ENCODE data around the gene PACC1.
"Not testable (repeated sequence)": the region's sequence is repeated elsewhere in the genome, so short reads cannot be mapped to it uniquely, and the experiment has no call there.

The PACC1 gene

GRCh38 chr1:212412374-212412773, 2.3 kb downstream of the PACC1 start:
- Histone ChIP-seq H3K9me3 (ENCODE audit: insufficient read depth, low read depth, low read length) (no peaks in the 10 kb centered on the region), H3K27ac (ENCODE audit: low read length) (no peak overlapping the region), H3K4me3 (ENCODE audit: low read length) (no peak overlapping the region), H3K27me3 (ENCODE audit: insufficient read depth, low read length) (peaks cover 14% of the 10 kb centered on the region), H3K4me1 (ENCODE audit: insufficient read depth, low read length) (peaks cover 11% of the 10 kb centered on the region; the same call in 1 of the 2 replicates), H3K36me3 (ENCODE audit: insufficient read depth, low read depth, low read length) (peaks cover 39% of the 10 kb centered on the region), H3K9ac (ENCODE audit: low read depth, low read length) (no peak overlapping the region)

DNA sequence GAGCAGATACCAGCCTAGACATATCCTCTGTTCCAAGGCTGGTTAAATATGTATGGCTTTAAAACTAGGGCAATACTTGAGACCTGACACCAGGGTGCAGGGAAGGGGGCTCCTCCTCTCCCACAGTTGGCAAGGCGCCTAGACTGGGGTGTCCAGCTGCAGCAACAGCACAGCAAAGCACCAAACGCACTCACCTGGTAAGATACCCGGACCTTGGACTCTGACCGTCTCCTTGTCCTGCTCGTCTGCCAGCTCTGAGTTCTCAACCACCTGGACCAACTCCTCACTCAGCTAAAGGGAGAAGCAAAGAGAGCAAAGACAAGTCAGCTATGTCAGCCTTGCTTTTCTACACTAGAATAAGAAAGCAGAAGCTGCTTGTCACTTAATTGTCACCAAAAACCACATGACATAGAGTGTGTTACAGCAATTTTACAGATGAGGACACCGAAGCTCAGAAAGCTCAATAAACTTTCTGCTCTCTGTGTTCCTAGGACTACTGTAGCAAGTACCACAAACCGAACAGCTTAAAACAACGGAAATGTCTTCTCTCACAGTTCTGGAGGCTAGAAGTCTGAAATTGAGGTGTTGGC, 4.4 kb downstream of the PACC1 start:
- H3K27me3 ChIP-seq (ENCODE audit: insufficient read depth, low read length): peaks cover 14% of the 10 kb centered on the region
- H3K4me3 ChIP-seq (ENCODE audit: low read length): no peak overlapping the region
- peaks cover 10% of the 10 kb centered on the region; the same call in 1 of the 2 replicates for H3K4me1 ChIP-seq (ENCODE audit: insufficient read depth, low read length)
- peaks cover 57% of the 10 kb centered on the region for H3K36me3 ChIP-seq (ENCODE audit: insufficient read depth, low read depth, low read length)
- no peak overlapping the region for H3K27ac ChIP-seq (ENCODE audit: low read length)
- no peak overlapping the region for H3K9ac ChIP-seq (ENCODE audit: low read depth, low read length)
- H3K9me3 ChIP-seq (ENCODE audit: insufficient read depth, low read depth, low read length): no peaks in the 10 kb centered on the region

DNA sequence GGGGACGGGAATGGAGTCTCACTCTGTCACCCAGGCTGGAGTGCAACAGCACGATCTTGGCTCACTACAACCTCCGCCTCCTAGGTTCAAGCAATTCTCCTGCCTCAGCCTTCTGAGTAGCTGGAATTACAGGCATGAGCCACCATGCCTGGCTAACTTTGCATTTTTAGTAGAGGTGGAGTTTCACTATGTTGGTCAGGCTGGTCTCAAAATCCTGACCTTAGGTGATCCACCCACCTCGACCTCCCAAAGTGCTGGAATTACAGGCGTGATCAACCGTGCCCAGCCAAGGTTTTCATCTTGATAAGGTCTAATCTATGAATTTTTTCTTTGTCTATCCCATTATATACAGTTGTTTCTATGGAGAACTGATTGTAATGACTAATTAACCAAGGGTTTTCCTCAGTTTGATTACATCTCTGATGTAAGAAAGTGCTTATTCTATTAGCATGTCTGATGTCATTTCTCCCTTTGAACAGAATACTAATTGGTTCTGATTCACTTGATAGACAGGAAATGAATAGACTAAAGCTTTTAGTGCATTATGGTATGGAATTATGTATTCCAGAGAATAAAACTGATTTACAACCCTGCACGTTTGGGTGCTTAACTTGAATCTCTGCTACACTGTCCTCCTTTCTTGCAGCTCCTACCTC, 11.9 kb downstream of the PACC1 start:
- no peaks in the 10 kb centered on the region; the same call in 1 of the 2 replicates for H3K9me3 ChIP-seq (ENCODE audit: insufficient read depth, low read depth, low read length)
- H3K36me3 ChIP-seq (ENCODE audit: insufficient read depth, low read depth, low read length): peaks cover 61% of the 10 kb centered on the region
- no peaks in the 10 kb centered on the region for H3K4me1 ChIP-seq (ENCODE audit: insufficient read depth, low read length)
- no peak overlapping the region for H3K4me3 ChIP-seq (ENCODE audit: low read length)
- H3K27ac ChIP-seq (ENCODE audit: low read length): no peak overlapping the region
- H3K9ac ChIP-seq (ENCODE audit: low read depth, low read length): no peak overlapping the region
- no peaks in the 10 kb centered on the region for H3K27me3 ChIP-seq (ENCODE audit: insufficient read depth, low read length)

GRCh38 chr1:212401838-212402582, 12.7 kb downstream of the PACC1 start:
- Histone ChIP-seq H3K9me3 (ENCODE audit: insufficient read depth, low read depth, low read length) (peaks cover 8% of the 10 kb centered on the region), H3K36me3 (ENCODE audit: insufficient read depth, low read depth, low read length) (peaks cover 56% of the 10 kb centered on the region), H3K4me3 (ENCODE audit: low read length) (no peak overlapping the region), H3K27me3 (ENCODE audit: insufficient read depth, low read length) (no peaks in the 10 kb centered on the region), H3K27ac (ENCODE audit: low read length) (no peak overlapping the region), H3K9ac (ENCODE audit: low read depth, low read length) (no peak overlapping the region), H3K4me1 (ENCODE audit: insufficient read depth, low read length) (no peaks in the 10 kb centered on the region)

DNA sequence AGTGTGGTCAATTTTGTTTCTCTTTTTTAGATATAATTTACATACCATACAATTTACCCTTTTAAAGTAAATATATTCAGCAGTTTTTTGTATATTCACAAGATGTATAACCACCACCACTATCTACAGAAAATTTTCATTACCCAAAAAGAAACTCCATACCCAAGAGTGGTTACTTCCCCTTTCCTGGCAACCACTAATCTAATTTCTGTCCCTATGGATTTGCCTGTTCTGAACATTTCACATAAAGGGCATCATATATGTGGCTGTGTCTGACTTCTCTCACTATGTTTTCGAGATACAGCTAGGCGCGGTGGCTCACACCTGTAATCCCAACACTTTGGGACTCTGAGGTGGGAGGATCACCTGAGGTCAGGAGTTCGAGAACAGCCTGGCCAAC, 13.6 kb downstream of the PACC1 start:
- Histone ChIP-seq H3K4me1 (ENCODE audit: insufficient read depth, low read length) (no peaks in the 10 kb centered on the region), H3K9ac (ENCODE audit: low read depth, low read length) (no peak overlapping the region), H3K27ac (ENCODE audit: low read length) (no peak overlapping the region), H3K4me3 (ENCODE audit: low read length) (no peak overlapping the region), H3K36me3 (ENCODE audit: insufficient read depth, low read depth, low read length) (peaks cover 53% of the 10 kb centered on the region), H3K9me3 (ENCODE audit: insufficient read depth, low read depth, low read length) (peaks cover 13% of the 10 kb centered on the region), H3K27me3 (ENCODE audit: insufficient read depth, low read length) (no peaks in the 10 kb centered on the region)

DNA sequence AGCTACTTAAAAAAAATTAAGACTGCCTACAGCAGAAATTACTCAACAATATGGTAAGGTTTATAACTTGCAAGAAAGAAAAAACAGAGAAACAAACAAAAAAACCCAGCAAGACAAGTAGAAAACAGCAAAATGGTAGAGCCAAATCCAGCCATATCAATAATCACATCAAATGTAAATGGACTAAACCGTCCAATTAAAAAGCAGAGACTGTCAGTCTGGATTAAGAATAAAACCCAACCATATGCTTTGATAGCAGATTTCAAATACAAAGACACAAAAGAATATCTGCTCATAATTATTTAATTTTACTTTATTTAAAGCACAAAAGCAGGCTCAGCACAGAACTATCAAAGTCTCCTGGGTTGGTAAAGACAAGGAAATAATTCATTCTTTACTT, 17.5 kb downstream of the PACC1 start:
- H3K4me1 ChIP-seq (ENCODE audit: insufficient read depth, low read length): no peaks in the 10 kb centered on the region
- no peak overlapping the region for H3K4me3 ChIP-seq (ENCODE audit: low read length)
- peaks cover 13% of the 10 kb centered on the region for H3K9me3 ChIP-seq (ENCODE audit: insufficient read depth, low read depth, low read length)

GRCh38 chr1:212396638-212397037, 18.0 kb downstream of the PACC1 start:
- peaks cover 13% of the 10 kb centered on the region for H3K9me3 ChIP-seq (ENCODE audit: insufficient read depth, low read depth, low read length)
- peaks cover 21% of the 10 kb centered on the region for H3K36me3 ChIP-seq (ENCODE audit: insufficient read depth, low read depth, low read length)
- H3K27ac ChIP-seq (ENCODE audit: low read length): no peak overlapping the region
- no peak overlapping the region for H3K9ac ChIP-seq (ENCODE audit: low read depth, low read length)
- no peaks in the 10 kb centered on the region for H3K4me1 ChIP-seq (ENCODE audit: insufficient read depth, low read length)
- no peak overlapping the region for H3K4me3 ChIP-seq (ENCODE audit: low read length)
- no peaks in the 10 kb centered on the region for H3K27me3 ChIP-seq (ENCODE audit: insufficient read depth, low read length)

More for the DNA sequence above, 17.5 kb downstream of the PACC1 start:
- H3K27ac ChIP-seq (ENCODE audit: low read length): no peak overlapping the region
- H3K36me3 ChIP-seq (ENCODE audit: insufficient read depth, low read depth, low read length): peaks cover 25% of the 10 kb centered on the region
- no peak overlapping the region for H3K9ac ChIP-seq (ENCODE audit: low read depth, low read length)
- H3K27me3 ChIP-seq (ENCODE audit: insufficient read depth, low read length): no peaks in the 10 kb centered on the region

- H3K27me3 ChIP-seq (ENCODE audit: insufficient read depth, low read length); H3K4me3 ChIP-seq (ENCODE audit: low read length); H3K27ac ChIP-seq (ENCODE audit: low read length); H3K9ac ChIP-seq (ENCODE audit: low read depth, low read length); H3K4me1 ChIP-seq (ENCODE audit: insufficient read depth, low read length): not testable (repeated sequence)
- peaks cover 21% of the 10 kb centered on the region for H3K36me3 ChIP-seq (ENCODE audit: insufficient read depth, low read depth, low read length)
- peaks cover 13% of the 10 kb centered on the region for H3K9me3 ChIP-seq (ENCODE audit: insufficient read depth, low read depth, low read length)
These were observed 18.8 kb downstream of the PACC1 start for GRCh38 chr1:212395678-212396437.

- Histone ChIP-seq H3K9me3 (ENCODE audit: insufficient read depth, low read depth, low read length) (peaks cover 12% of the 10 kb centered on the region), H3K27ac (ENCODE audit: low read length) (no peak overlapping the region), H3K9ac (ENCODE audit: low read depth, low read length) (no peak overlapping the region), H3K27me3 (ENCODE audit: insufficient read depth, low read length) (no peaks in the 10 kb centered on the region), H3K4me3 (ENCODE audit: low read length) (no peak overlapping the region), H3K4me1 (ENCODE audit: insufficient read depth, low read length) (no peaks in the 10 kb centered on the region), H3K36me3 (ENCODE audit: insufficient read depth, low read depth, low read length) (peaks cover 41% of the 10 kb centered on the region)
These were observed 25.5 kb downstream of the PACC1 start for GRCh38 chr1:212388985-212389716.

- Histone ChIP-seq H3K9me3 (ENCODE audit: insufficient read depth, low read depth, low read length) (peaks cover 12% of the 10 kb centered on the region), H3K27me3 (ENCODE audit: insufficient read depth, low read length) (no peaks in the 10 kb centered on the region), H3K4me3 (ENCODE audit: low read length) (no peak overlapping the region), H3K36me3 (ENCODE audit: insufficient read depth, low read depth, low read length) (peaks cover 61% of the 10 kb centered on the region), H3K4me1 (ENCODE audit: insufficient read depth, low read length) (no peaks in the 10 kb centered on the region), H3K9ac (ENCODE audit: low read depth, low read length) (no peak overlapping the region), H3K27ac (ENCODE audit: low read length) (no peak overlapping the region)
These were observed 28.7 kb downstream of the PACC1 start for GRCh38 chr1:212386029-212386428.

- Histone ChIP-seq H3K27me3 (ENCODE audit: insufficient read depth, low read length) (no peaks in the 10 kb centered on the region), H3K9me3 (ENCODE audit: insufficient read depth, low read depth, low read length) (no peaks in the 10 kb centered on the region), H3K4me1 (ENCODE audit: insufficient read depth, low read length) (no peaks in the 10 kb centered on the region), H3K9ac (ENCODE audit: low read depth, low read length) (no peak overlapping the region), H3K4me3 (ENCODE audit: low read length) (no peak overlapping the region), H3K36me3 (ENCODE audit: insufficient read depth, low read depth, low read length) (peaks cover 77% of the 10 kb centered on the region), H3K27ac (ENCODE audit: low read length) (no peak overlapping the region)
These were observed 33.2 kb downstream of the PACC1 start for GRCh38 chr1:212381397-212382035.
